NCI-H748 treated with DMSO at 0.1 percent for 48 hours (cell line): ENCODE data around the gene WDR18.
"Not testable (repeated sequence)": the region's sequence is repeated elsewhere in the genome, so short reads cannot be mapped to it uniquely, and the experiment has no call there.

Experiments
- DNase-seq: peaks from one replicate; lab custom pipeline; 2025; lab: John Stamatoyannopoulos, UW

The WDR18 gene

GRCh38 chr19:950352-951066, 33.6 kb upstream of the WDR18 start:
- DNase-seq, result no peak

GRCh38 chr19:952049-952679, 32.0 kb upstream of the WDR18 start:
- no peak for DNase-seq

DNA sequence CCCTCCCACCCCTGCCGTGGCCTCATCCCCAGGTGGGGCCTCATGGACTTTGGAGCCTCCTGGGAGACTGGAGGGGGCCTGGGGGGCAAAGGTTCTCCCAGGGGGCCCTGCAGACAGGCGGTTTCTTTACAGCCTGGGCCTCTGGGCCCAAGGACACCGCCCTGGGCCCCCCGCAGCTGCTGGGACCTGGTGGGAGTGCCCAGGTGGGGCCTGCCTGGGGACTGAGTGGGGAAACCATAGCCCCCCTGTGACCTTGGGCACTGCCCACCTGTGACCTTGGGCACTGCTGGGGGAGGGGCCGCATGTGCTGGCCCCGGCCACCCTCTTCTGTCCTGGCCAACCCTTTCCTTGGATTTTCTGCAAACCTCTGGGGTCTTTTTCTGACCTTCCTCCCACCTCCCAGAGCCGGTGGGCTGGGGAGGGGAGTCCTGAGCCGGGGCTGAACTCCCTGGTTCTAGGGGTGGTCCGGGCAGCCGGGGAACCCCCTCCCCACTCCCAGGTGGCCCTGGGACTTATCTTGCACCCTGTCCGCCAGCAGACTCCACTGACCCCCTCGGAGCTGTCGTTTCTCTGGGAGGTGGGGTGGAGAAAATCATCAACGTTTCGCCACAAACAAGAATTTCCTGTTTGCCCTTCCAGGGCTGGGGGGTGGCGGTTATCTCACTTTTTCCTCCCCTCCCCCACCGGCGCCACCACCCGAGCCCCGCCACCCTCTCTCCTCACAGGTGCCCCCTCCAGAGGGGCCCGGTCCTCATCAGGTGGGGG, 31.3 kb upstream of the WDR18 start:
- DNase-seq, result no peak

DNA sequence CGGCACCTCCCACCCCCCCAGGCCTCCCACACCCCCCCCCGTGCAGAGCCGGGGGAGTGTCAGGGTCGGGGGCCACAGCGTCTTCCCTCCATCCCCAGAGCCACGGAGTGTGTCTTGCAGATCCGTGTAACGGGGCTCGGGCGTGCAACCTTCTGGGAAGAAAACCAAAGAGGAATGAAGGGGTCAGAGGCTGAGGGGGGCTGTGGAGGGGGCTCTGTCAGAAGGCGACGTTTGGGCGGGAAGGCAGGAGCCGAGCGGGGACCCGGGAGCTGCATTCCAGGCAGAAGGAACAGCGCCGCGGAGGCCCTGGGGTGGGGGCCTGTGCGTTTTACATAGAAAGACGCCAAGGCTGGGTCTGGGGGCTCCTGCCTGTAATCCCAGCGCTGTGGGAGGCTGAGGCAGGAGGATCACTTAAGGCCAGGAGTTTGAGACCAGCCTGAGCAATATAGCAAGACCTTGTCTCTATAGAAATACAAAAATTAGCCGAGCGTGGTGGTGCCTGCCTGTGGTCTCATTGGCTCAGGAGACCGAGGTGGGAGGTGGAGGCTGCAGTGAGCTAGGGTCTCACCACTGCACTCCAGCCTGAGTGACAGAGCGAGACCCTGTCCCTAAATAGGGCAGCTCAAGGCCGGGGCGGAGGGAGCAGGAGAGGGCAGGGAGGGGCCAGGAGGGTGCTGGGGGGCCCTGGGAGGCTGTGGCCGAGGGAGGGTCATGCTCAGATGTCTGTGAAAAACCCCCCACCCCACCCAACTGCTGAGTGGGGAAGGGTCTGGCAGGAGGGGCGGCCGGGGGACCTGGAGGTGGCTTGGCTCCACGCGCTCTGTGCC, 30.5 kb upstream of the WDR18 start:
- no peak for DNase-seq

DNA sequence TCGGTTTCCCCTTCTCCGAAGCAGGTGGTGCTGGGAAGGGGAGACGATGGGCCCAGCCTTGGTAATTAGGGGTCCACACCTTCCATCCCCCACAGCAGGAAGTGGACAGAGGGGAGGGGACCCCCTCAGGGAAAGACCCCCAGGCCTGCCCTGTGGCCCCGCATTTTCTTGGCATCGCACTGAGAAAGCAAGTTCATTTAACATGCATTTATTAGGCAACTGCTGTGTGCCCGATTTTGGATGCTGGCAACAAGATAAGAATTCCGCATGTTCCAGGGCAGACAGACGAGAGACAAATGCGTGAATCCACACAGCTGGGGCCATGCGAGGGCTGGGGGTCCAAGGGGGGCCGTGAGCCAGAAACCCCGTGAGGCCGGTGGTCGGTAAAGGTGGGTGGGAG, 29.9 kb upstream of the WDR18 start:
- DNase-seq, result no peak

DNA sequence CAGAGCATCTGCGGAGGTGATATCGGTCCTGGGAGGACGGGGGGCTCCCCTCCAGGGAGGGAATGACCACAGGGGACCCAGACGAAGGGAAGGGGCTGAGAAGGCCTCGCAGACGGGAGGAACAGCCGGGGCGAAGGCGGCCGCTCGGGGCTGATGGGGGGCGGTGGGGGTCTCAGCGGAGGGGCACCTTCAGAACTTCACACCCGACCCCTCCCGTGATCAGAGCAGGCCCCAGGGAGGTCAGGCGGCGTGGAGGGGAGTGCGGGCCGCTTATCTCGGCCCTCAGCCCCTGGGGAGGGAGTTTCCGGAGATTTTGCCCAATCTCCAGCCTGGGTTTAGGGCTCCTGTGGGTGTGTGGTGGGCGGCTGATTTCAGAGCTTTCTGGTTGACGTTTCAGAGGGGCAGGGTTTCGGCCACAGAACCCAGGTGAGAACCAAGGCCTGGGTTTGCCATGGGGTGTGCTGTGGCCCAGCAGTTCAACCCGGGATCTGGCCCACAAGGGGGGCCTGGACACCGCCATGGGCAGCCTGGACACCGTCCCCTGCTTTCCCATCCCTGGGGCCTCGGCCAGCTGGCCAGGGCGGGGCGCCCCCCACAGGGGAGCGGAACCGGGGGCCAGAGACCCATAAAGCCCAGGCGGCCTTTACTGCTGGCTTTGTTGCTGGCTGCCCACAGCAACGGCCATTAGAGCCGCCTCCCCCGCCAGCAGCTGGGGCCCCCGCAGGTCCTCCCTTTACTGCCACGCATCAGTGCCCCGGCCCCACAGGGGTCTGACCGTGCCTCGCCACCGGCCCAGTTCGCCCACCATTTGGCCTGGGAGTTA, 29.3 kb upstream of the WDR18 start:
- DNase-seq, result no peak

GRCh38 chr19:955803-956765, 28.1 kb upstream of the WDR18 start:
- no peak for DNase-seq

DNA sequence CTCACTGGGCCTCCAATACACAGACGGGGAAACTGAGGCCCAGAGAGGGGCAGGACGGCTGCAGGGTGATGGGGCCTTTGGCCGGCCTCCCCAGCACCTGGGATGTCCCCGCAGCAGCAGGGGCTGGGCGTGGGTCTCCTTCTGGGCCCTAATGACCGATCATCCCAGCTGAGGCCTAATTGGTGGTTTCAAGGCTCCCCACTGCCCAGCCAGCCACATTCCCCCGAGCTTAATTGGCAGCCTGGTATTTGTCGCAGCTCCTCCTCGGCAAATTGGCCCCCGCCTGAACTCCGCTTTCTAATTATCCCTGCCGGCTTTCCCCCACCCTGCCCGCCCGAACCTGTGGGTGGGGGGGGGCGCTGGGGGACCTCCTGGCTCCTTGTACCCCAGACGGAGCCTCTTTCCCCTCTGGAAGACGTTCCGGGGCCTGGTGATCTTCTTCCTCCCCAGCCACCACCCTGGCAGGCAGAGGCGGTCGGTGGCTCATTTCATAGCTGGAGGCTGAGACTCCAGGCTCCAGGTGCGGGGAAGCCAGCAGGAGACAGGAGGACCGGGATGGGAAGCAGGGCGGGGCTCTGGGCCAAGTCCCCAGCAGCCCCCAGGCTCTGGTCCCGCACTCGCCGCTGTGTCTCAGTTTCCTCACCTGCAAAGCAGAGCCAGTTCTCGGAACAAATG, 27.2 kb upstream of the WDR18 start:
- DNase-seq, result no peak

DNA sequence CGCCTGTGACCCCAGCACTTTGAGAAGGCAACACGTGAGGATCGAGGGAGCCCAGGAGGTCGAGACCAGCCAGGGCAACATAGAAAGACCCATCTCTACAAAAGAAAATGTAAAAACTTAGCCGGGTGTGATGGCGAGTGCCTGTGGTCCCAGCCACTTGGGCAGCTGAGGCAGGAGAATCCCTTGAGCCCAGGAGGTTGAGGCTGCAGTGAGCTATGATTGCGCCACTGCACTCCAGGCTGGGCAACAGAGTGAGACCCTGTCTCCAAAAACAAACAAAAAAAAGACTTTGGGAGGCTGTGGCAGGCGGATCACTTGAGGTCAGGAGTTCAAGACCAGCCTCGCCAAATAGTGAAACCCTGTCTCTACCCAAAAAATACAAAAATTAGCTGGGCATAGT, 26.6 kb upstream of the WDR18 start:
- DNase-seq, result not testable (repeated sequence)

GRCh38 chr19:958967-959855, 24.9 kb upstream of the WDR18 start:
- DNase-seq, result no peak

GRCh38 chr19:960020-960419, 24.1 kb upstream of the WDR18 start:
- DNase-seq, result no peak

DNA sequence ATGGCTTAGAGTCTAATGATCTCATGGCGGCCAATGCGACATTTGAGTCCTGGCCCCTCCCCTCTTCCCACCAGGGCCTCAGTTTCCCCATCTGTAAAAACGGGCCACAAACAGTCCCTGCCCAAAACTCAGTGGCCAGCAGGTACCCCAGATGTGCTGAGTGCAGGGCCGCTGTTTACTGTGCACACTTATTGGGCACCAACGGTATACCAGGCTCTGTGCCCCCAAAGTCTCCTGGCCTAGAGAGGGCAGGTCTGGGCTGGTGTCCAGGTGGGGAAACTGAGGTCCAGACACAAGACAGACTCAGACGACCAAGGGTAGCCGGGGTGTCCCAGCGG, 23.6 kb upstream of the WDR18 start:
- no peak for DNase-seq

- no peak for DNase-seq
Observed at GRCh38 chr19:961866-962620, 22.1 kb upstream of the WDR18 start.

DNA sequence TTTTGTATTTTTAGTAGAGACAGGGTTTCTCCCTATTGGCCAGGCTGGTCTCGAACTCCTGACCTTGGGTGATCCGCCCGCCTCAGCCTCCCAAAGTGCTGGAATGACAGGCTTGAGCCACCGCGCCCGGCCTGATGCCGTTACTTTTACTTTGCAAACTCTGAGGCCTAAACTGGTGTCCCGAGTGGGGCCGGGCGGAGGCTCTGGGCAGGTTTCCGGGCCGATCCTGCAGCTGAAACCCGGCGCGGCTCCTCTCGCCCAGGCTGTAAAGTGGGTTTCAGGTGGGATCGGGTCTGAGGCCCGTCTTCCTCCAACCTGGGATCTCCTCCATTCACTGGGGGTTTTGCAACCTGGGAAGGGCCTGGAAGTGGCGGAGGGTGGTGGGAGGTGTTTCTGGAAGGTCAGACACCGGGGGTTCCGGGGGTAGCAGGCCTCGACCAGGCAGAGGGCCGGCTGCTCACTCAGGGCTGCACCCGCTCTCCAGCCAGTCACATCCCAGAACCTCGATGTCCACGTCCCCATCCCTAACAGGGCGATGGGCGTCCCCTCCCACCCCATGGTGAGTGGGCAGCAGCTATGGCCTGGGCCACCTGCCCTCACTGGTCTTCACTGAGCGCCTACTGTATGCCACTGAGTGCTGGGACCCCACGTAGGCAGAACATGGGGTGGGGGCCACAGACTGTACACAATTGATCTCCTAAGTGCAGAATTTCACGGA, 21.3 kb upstream of the WDR18 start:
- DNase-seq, result no peak

- DNase-seq, result no peak
Observed at GRCh38 chr19:963486-963951, 20.6 kb upstream of the WDR18 start.

GRCh38 chr19:964116-964520, 20.0 kb upstream of the WDR18 start:
- DNase-seq, result no peak
